Activated gamma-delta T cell treated with Interleukin-2 at 50 U/mL for 16 hours (primary cell): ENCODE results near the gene GMPPA.

Source experiments
- DNase-seq: peaks from one replicate; pipeline ENCODE4 v3.0.0-alpha.2; 2020

GMPPA gene

GRCh38 chr2:219498280-219499057 lies at the start of gene GMPPA:
TSS of gene GMPPA (plus strand) at chr2:219498891. CDS start at chr2:219499976, 1,085 bp downstream.
- peak; percentile 90 for DNase-seq

- DNase-seq: no peak
Observed at GRCh38 chr2:219449609-219450008, 49.1 kb upstream of the GMPPA start.

DNA sequence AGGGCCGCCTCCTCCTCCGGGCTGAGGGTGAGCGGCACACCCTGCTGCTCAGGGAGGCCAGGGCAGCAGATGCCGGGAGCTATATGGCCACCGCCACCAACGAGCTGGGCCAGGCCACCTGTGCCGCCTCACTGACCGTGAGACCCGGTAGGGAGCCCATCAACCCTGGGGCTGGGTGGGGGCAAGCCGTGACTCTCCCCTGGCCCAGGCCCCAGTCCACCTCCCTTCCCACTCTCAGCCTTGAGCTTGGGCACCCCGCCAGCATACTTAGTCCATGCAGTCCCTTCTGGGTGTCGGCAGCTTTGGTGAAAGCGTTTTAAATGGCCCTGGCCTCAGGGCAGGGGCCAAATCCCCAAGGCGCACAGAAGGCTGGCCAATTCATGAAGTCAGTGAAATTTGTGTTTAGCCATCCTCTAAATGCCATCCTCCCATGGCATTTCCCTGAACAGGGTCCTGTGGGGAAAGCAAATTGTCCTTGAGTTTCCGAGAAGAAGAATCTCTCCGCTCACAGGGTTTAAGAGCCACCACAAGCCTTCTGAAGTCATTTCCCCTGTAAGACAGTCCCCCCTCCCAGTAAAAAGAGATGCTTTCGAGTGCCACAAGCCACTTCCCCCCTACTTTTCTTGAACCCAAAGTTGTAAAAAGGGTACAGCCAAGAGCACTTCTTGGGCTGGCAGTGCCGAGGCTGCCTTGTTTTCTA lies 46.9 kb upstream of the GMPPA start:
- no peak for DNase-seq

DNA sequence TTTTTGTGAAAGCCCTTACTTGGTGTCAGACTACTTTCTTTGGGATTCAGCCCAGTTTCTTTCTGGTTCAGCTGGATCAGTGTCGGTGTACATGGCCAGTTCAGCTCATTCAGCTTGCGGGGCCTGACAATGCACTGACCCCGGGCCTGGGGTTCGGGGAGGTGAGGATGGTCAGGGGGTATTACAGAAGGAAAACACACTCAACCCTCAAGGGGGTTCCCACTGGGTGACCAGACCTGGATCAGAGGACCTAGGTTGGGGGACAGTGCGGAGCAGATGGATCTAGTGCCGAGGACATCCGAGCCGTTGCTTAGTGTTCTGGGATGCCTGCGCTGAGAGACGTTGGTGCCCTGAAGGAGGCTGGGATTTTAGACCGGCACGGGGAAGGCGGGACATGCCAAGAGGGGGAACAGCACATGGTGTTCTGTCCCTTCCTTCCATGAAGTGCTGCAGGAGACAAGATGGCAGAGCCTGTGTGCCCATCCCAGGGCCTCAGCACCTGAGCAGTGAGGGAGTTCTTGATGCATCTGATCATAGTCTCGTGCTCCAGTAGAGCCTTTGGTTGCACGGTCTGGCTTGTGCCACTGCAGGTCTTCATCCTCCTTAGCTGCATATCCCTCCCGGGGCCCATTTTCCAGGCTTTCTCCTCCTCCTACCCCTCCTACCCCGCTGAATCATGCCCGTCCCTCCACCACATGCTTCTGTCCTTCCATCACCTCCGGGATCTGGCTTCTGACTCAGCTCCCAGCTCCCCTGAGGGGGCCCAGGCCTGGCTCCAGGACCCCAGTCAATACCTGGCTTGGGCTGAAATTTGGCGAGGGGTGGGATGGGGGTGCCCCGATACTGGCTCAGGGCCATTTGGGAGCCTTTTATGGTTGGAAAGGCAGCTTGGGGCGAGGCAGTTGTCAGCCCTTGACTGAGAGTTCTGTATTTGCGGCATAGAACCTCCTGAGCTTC lies 46.1 kb upstream of the GMPPA start:
- DNase-seq: no peak

GRCh38 chr2:219453671-219454590 lies 44.8 kb upstream of the GMPPA start:
- no peak for DNase-seq

DNA sequence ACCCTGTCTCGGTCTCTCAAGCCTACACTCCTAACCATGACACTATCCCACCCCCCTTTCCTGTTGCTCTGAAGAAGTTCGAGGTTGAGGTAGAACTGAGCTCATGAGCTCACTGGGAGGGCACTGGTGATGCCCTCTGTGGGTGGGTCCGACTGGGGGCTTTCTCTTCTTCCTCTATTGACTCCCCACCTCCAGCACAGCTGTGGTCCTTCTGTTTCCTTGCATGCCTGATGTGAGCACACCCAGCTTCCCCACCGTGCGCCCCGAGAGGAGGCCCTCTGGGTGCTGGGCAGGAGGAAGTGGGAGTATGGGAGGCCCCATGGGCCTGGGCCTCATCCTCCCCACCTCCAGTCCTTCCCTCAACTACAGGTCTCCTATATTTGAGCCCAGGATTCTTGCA lies 43.1 kb upstream of the GMPPA start:
- DNase-seq: no peak

- DNase-seq: no peak
Observed at GRCh38 chr2:219457784-219458369, 40.8 kb upstream of the GMPPA start.

- DNase-seq: no peak
Observed at GRCh38 chr2:219458996-219459395, 39.7 kb upstream of the GMPPA start.

DNA sequence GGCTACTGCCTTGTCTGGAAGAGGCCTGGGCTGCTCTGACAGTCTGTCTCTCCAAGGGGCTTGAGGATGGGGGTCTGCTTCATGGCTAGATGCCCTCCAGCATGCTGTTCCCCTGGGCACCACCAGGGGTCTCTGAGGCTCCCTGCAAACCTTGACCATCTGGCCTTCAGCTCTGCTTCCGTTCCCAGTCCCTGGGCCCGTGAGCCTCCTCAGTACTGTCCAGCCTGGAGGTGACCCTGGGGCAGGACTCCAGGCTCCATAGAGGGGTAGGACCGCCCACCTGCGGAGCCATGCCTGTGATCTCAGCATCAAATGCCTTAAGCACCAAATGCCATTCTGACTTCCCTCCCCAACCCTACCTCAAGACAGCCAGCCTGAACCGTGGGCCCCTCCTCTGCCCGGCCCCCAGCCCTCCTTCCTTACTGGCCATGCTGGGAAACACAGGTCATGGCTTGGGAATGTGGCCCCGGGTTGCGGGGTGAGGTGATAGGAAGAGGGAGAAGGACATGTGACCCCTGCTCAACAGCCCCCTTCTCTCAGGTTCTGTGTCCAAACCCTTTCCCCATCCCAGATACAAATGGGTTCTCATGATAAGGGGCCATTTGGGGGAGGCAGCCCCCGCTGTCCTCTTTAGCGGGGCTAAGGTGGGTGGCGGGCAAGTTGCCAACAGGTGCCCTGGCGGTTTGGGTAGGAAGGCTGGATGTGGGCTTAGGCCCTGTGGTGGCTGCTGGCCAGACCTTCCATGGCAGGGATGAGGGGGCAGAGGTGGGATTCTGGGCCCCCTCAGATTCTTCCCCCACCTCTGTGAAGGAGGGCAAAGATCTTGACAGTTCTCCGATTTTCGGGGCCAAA lies 39.0 kb upstream of the GMPPA start:
- DNase-seq: peak; percentile 42

- no peak for DNase-seq
Observed at GRCh38 chr2:219460424-219460926, 38.2 kb upstream of the GMPPA start.

DNA sequence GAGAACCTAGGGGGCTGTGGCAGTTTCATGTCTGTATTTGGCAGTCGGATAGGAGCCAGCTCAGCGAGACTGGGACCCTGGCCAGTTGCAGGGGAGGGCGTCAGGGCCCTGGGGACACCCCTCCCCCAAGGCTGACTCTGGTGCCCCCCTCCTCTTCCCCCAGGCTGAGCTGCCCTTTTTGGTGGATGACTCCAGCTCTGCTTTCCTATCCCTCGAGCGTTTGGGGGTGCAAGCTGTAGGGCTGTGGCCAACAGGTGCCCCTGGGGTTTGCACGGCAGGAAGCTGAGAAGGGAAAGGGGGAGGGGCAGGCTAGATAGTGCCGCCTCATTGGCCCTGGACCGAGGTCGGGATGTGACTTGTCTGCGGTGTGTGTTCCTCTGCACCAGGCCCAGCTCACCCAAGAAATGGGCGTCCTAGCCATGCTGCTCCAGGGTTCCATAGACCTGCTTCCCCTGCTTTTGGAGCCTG lies 37.6 kb upstream of the GMPPA start:
- no peak for DNase-seq

DNA sequence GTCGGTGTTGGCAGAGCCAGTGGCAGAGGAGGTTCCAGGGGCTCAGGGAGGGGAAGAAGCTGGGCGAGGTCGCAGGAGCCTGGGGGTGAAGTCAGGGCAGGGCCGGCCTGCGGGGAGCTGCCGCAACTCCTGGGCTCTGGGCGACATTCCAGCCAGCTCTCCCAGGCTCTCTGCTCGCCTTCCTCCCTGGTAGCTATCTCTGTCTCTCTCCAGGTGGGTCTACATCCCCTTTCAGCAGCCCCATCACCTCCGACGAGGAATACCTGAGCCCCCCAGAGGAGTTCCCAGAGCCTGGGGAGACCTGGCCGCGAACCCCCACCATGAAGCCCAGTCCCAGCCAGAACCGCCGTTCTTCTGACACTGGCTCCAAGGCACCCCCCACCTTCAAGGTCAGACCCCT lies 37.0 kb upstream of the GMPPA start:
- DNase-seq: no peak

DNA sequence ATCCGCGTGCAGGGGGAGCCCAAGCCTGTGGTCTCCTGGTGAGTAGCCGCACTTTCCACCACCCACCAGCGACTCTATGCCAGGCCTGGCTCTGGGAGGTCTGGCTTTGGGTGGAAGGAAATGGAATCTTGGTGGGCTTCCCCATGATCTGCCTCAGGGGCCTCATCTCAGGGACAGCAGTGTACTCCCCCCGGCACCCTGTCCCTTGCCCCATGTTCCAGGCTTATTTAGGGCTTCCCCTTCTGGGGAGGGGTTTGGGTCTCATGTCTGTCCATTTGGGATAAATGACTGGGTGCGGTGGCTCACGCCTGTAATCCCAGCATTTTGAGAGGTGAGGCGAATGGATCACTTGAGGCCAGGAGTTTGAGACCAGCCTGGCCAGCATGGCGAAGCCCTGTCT lies 36.3 kb upstream of the GMPPA start:
- no peak for DNase-seq

DNA sequence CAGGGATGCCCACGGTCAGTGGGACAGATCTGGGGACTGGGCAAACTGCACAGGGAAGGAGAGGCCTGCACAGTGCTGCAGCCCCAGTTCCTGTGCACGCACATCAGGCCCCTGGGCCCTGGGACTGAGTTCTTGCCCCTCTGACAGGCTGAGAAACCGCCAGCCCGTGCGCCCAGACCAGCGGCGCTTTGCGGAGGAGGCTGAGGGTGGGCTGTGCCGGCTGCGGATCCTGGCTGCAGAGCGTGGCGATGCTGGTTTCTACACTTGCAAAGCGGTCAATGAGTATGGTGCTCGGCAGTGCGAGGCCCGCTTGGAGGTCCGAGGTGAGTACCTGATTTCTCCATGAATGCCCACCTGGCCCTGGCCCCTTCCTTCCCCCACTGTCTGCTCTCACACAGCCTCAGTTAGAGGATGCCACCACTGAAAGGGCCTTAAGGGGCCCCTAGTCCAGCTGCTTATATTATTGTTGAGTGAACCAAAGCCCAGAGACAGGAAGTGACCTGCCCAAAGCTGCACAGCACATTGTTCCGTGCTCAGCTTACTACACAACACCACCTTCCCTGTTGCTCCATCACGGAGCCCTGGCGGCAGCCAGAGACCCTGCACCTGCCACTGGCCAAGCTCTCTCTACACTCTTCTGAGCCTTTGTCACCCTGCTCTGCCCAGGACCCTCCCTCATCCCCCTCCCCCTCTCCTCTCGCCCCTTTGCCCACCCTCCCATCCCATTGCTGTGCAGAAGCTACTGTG lies 34.2 kb upstream of the GMPPA start:
- DNase-seq: no peak

DNA sequence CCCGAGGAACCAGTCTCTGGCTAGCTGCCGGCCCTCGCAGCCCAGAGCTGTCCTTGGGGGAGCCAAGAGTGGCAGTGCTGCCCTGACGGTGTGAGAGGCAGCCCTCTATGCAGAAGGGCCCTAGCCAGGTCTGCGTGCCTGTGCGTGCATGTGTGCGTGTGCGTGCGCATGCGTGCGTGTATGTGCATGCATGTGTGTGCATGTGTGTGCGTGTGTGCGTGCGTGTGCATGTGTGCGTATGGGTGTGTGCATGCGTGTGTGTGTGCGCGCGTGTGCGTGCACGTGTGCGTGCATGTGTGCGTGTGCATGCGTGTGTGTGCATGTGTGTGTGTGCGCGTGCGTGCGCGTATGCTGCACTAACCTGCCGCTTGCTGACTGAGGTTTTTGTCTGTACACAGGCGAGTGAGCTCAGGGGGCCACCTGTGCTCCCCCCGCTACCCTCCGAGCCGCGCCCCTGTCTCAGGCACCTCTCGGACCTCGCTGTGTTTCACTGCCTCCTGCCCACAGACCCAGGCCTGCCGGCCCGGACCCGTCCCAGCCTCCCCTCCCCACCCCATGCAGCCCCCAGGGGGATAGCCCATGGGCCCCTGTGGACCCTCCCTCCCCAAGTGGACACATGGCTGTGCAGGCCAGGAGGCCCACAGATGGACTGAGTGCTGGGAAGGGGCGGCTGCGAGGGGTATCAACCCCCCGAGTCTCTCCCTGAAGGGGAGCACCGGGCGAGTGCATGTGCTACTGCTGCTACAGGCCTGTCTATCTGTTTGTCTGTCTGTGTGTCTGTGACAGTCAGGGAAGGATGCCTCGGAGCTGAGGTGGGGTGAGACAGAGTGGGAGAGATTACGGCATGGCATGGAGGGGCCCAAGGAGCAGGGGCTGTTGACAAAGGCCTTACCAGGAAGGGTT lies 32.8 kb upstream of the GMPPA start:
- DNase-seq: no peak

GRCh38 chr2:219466816-219467735 lies 31.6 kb upstream of the GMPPA start:
- DNase-seq: no peak

DNA sequence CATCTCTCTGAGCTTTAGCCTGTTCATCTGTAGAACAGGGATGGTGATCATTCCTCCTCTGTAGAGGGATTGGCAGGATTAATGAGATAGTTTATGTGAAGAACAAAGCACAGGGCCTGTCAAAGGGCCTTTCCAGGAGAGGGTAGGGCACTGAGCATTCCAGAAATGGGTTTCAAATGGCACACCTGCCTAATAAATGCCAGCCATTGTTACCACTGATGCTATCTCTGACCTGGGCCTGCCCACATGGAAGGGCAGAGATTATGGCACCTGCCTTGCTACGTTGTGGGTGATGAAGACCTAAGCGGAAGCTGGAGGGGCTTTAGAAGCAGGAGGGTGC lies 31.0 kb upstream of the GMPPA start:
- DNase-seq: no peak
